Liver (tissue), 9 donors: ENCODE results near the gene FRMD6. TPM values are rescaled to one million over a fixed set of nuclear protein-coding genes. Genes with fewer than 3 reads are reported as not detected.

Source experiments
- DNase-seq: peaks from one replicate; pipeline ENCODE4 v3.0.0-alpha.2; 2017; ENCODE audit warnings: low spot score
- H3K27ac ChIP-seq, 2 donors: one replicate each; pipeline ENCODE4 v1.7.0; 2013; ENCODE audit warnings: inconsistent platforms in 2 of 2, low read length in 2 of 2, control low read depth in 1 of 2, low read depth in 1 of 2, mild to moderate bottlenecking in 1 of 2
- H3K27me3 ChIP-seq, 4 donors: one replicate each; pipeline versions ENCODE4 v1.6.1 to v1.7.0; 2013; ENCODE audit warnings: low read length in 3 of 4, inconsistent platforms in 1 of 4, mild to moderate bottlenecking in 1 of 4, moderate library complexity in 1 of 4; ENCODE audit not compliant: control insufficient read depth in 4 of 4, insufficient read depth in 4 of 4
- H3K36me3 ChIP-seq, 4 donors: one replicate each; pipeline versions ENCODE4 v1.6.1 to v1.7.0; 2013; ENCODE audit warnings: low read length in 3 of 4, mild to moderate bottlenecking in 3 of 4, low read depth in 1 of 4, moderate library complexity in 1 of 4; ENCODE audit not compliant: control insufficient read depth in 4 of 4, insufficient read depth in 3 of 4
- H3K4me1 ChIP-seq, 4 donors: one replicate each; pipeline versions ENCODE4 v1.6.1 to v1.7.0; 2013; ENCODE audit warnings: low read length in 3 of 4, mild to moderate bottlenecking in 3 of 4, moderate library complexity in 1 of 4; ENCODE audit not compliant: control insufficient read depth in 4 of 4, insufficient read depth in 4 of 4
- H3K4me3 ChIP-seq, 3 donors: one replicate each; pipeline versions ENCODE4 v1.6.1 to v1.7.0; 2013; ENCODE audit warnings: low read length in 3 of 3, control low read depth in 1 of 3, low read depth in 1 of 3, mild to moderate bottlenecking in 1 of 3
- H3K9ac ChIP-seq, 2 donors: one replicate each; pipeline ENCODE4 v1.7.0; 2013; ENCODE audit warnings: low read length in 2 of 2, mild to moderate bottlenecking in 2 of 2, moderate library complexity in 2 of 2, control low read depth in 1 of 2, low read depth in 1 of 2
- H3K9me3 ChIP-seq, 4 donors: one replicate each; pipeline versions ENCODE4 v1.6.1 to v1.7.0; 2013; ENCODE audit warnings: low read length in 3 of 4; ENCODE audit not compliant: control insufficient read depth in 4 of 4
- CTCF ChIP-seq: fragments of 150-350 bp; IDR thresholded peaks from 2 replicates; pipeline ENCODE4 v1.5.1; 2017; ENCODE audit warnings: improper control_type of control experiment, low read depth, low read length; ENCODE audit not compliant: missing input control
- EGR1 ChIP-seq, 2 donors: IDR thresholded peaks; 2 replicates each; pipeline ENCODE4 v1.6.1; 2016 to 2018; ENCODE audit warnings: antibody characterized with exemption in 2 of 2, low read depth in 2 of 2
- FOXA1 ChIP-seq: IDR thresholded peaks from 2 replicates; pipeline ENCODE4 v1.6.1; 2016; ENCODE audit warnings: antibody characterized with exemption
- FOXA2 ChIP-seq: IDR thresholded peaks from 2 replicates; pipeline ENCODE4 v1.6.1; 2016; ENCODE audit warnings: antibody characterized with exemption
- GABPA ChIP-seq, 2 donors: IDR thresholded peaks in 1 of 2; conservative IDR thresholded peaks in 1 of 2; 2 replicates each; pipeline ENCODE4 v1.6.1; 2016; ENCODE audit warnings: antibody characterized with exemption in 2 of 2, mild to moderate bottlenecking in 1 of 2, moderate library complexity in 1 of 2
- HNF4A ChIP-seq, 2 donors: conservative IDR thresholded peaks; 2 replicates each; pipeline ENCODE4 v1.6.1; 2016; ENCODE audit warnings: antibody characterized with exemption in 2 of 2, mild to moderate bottlenecking in 2 of 2
- HNF4G ChIP-seq: IDR thresholded peaks from 2 replicates; pipeline ENCODE4 v1.6.1; 2016; ENCODE audit warnings: antibody characterized with exemption
- JUND ChIP-seq, 2 donors: IDR thresholded peaks; 2 replicates each; pipeline ENCODE4 v1.6.1; 2016; ENCODE audit warnings: antibody characterized with exemption in 2 of 2
- NR2F2 ChIP-seq: IDR thresholded peaks from 2 replicates; pipeline ENCODE4 v1.6.1; 2016; ENCODE audit warnings: antibody characterized with exemption
- RAD21 ChIP-seq, 2 donors: IDR thresholded peaks; 2 replicates each; pipeline ENCODE4 v1.6.1; 2016; ENCODE audit warnings: antibody characterized with exemption in 2 of 2, mild to moderate bottlenecking in 2 of 2
- RXRA ChIP-seq, 2 donors: IDR thresholded peaks; 2 replicates each; pipeline ENCODE4 v1.6.1; 2017 to 2018; ENCODE audit warnings: antibody characterized with exemption in 2 of 2, mild to moderate bottlenecking in 1 of 2
- SP1 ChIP-seq: IDR thresholded peaks from 2 replicates; pipeline ENCODE4 v1.6.1; 2018; ENCODE audit warnings: antibody characterized with exemption, mild to moderate bottlenecking
- TAF1 ChIP-seq: conservative IDR thresholded peaks from 2 replicates; pipeline ENCODE4 v1.6.1; 2016; ENCODE audit warnings: antibody characterized with exemption, mild to moderate bottlenecking
- WGBS: extraction: QIAGEN DNeasy Blood & Tissue Kit; methylation state at CpG from one replicate; pipeline ENCODE4 v1.1.7; 2013; 5-methylcytosine and 5-hydroxymethylcytosine counted together
- polyA plus RNA-seq, 2 donors: library from polyadenylated mRNA; stranded (reverse) in 1 of 2; unstranded in 1 of 2; fragments of 200-250 nt in 1 of 2; fragments of >200 nt in 1 of 2; fragmentation: Nextera tagmentation in 1 of 2; extraction: Ambion mirVana in 1 of 2; gene quantifications; one replicate each; pipeline versions ENCODE4 v1.2.1 to v1.2.3, GENCODE V29; 2013 to 2015
- total RNA-seq, 2 donors: library from RNA; depleted of rRNA; stranded (reverse); fragments of >200 nt; gene quantifications; one replicate each; pipeline ENCODE4 v1.2.3, GENCODE V29; 2014
- TF ChIP-seq, protein P1 (sequence below): IDR thresholded peaks from 2 replicates; pipeline ENCODE4 v1.6.1; 2016; ENCODE audit warnings: antibody characterized with exemption
- TF ChIP-seq, protein P2 (sequence below): IDR thresholded peaks from 2 replicates; pipeline ENCODE4 v1.6.1; 2016; ENCODE audit warnings: antibody characterized with exemption, mild to moderate bottlenecking
- TF ChIP-seq, protein P3 (sequence below): IDR thresholded peaks from 2 replicates; pipeline ENCODE4 v1.6.1; 2016; ENCODE audit warnings: antibody characterized with exemption
- TF ChIP-seq, protein P4 (sequence below): IDR thresholded peaks from 2 replicates; pipeline ENCODE4 v1.6.1; 2016; ENCODE audit warnings: antibody characterized with exemption
- donor health status: healthy.
- donor health status: healthy.
- donor health status: healthy.
- donor health status: healthy.
- donor health status: healthy.

Gene FRMD6
- total and polyA plus RNA-seq, 4 donors = 2.4 to 10.0 (median 3.4) TPM

GRCh38 chr14:51726166-51726899 is 74.6 kb downstream of the FRMD6 start:
- H3K27ac ChIP-seq = no peak overlapping the region
- H3K27me3 ChIP-seq = no peaks in the 10 kb centered on the region
- no peak overlapping the region for H3K4me3 ChIP-seq
- DNase-seq = no peak
- H3K4me1 ChIP-seq = no peaks in the 10 kb centered on the region
- no peaks in the 10 kb centered on the region for H3K9me3 ChIP-seq
- 96% methylated on average over 2 of the region's 2 CpGs for WGBS
- TF ChIP-seq SP1 = no peak
- no peak for TF ChIP-seq FOXA1
- H3K9ac ChIP-seq = no peak overlapping the region
- peaks cover 6 to 56% (median 33%) of the 10 kb centered on the region in 4 donors for H3K36me3 ChIP-seq

DNA sequence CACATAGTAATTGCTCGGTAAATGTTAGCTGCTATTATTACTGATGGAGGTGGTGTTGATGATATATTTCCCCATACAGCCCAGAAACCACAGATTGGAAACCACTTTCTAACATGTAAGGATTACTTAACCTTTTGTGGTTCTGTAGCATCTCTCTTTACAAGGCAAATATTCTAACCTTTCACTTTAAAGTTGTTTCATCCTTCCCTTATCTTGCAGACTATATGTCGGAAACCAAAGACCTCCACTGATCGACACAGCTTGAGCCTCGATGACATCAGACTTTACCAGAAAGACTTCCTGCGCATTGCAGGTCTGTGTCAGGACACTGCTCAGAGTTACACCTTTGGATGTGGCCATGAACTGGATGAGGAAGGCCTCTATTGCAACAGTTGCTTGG is 75.8 kb downstream of the FRMD6 start:
- no peak for DNase-seq
- Histone ChIP-seq H3K9me3 (no peaks in the 10 kb centered on the region), H3K36me3 (peaks cover 6 to 45% (median 27%) of the 10 kb centered on the region in 4 donors), H3K27me3 (no peaks in the 10 kb centered on the region), H3K4me1 (no peaks in the 10 kb centered on the region), H3K9ac (no peak overlapping the region), H3K27ac (no peak overlapping the region), H3K4me3 (no peak overlapping the region)
- no peak for TF ChIP-seq NR2F2
- no peak for TF ChIP-seq TAF1
- no peak for TF ChIP-seq FOXA1
- TF ChIP-seq RAD21 (IDR thresholded peaks at IDR 0.05) = no peak
- TF ChIP-seq EGR1 (IDR thresholded peaks at IDR 0.05; ENCODE audit: low read depth in 2 of 2) = no peak
- no peak for TF ChIP-seq CTCF
- no peak for TF ChIP-seq FOXA2
- TF ChIP-seq SP1 = no peak
- TF ChIP-seq RXRA (IDR thresholded peaks at IDR 0.05) = no peak
- TF ChIP-seq HNF4A (conservative IDR thresholded peaks at IDR 0.05) = no peak
- TF ChIP-seq, protein P1, sequence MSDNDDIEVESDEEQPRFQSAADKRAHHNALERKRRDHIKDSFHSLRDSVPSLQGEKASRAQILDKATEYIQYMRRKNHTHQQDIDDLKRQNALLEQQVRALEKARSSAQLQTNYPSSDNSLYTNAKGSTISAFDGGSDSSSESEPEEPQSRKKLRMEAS = no peak
- TF ChIP-seq, protein P2, sequence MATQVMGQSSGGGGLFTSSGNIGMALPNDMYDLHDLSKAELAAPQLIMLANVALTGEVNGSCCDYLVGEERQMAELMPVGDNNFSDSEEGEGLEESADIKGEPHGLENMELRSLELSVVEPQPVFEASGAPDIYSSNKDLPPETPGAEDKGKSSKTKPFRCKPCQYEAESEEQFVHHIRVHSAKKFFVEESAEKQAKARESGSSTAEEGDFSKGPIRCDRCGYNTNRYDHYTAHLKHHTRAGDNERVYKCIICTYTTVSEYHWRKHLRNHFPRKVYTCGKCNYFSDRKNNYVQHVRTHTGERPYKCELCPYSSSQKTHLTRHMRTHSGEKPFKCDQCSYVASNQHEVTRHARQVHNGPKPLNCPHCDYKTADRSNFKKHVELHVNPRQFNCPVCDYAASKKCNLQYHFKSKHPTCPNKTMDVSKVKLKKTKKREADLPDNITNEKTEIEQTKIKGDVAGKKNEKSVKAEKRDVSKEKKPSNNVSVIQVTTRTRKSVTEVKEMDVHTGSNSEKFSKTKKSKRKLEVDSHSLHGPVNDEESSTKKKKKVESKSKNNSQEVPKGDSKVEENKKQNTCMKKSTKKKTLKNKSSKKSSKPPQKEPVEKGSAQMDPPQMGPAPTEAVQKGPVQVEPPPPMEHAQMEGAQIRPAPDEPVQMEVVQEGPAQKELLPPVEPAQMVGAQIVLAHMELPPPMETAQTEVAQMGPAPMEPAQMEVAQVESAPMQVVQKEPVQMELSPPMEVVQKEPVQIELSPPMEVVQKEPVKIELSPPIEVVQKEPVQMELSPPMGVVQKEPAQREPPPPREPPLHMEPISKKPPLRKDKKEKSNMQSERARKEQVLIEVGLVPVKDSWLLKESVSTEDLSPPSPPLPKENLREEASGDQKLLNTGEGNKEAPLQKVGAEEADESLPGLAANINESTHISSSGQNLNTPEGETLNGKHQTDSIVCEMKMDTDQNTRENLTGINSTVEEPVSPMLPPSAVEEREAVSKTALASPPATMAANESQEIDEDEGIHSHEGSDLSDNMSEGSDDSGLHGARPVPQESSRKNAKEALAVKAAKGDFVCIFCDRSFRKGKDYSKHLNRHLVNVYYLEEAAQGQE = no peak
- TF ChIP-seq, protein P3, sequence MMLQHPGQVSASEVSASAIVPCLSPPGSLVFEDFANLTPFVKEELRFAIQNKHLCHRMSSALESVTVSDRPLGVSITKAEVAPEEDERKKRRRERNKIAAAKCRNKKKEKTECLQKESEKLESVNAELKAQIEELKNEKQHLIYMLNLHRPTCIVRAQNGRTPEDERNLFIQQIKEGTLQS = no peak
- no peak for TF ChIP-seq GABPA (IDR thresholded peaks at IDR 0.05 in 1 of 2, conservative IDR thresholded peaks at IDR 0.05 in 1 of 2)
- TF ChIP-seq HNF4G = no peak
- TF ChIP-seq JUND (IDR thresholded peaks at IDR 0.05) = no peak
- TF ChIP-seq, protein P4, sequence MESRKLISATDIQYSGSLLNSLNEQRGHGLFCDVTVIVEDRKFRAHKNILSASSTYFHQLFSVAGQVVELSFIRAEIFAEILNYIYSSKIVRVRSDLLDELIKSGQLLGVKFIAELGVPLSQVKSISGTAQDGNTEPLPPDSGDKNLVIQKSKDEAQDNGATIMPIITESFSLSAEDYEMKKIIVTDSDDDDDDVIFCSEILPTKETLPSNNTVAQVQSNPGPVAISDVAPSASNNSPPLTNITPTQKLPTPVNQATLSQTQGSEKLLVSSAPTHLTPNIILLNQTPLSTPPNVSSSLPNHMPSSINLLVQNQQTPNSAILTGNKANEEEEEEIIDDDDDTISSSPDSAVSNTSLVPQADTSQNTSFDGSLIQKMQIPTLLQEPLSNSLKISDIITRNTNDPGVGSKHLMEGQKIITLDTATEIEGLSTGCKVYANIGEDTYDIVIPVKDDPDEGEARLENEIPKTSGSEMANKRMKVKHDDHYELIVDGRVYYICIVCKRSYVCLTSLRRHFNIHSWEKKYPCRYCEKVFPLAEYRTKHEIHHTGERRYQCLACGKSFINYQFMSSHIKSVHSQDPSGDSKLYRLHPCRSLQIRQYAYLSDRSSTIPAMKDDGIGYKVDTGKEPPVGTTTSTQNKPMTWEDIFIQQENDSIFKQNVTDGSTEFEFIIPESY = no peak
- WGBS = 91% methylated on average over 5 of the region's 5 CpGs
